GM18519 (cell line): ENCODE results near the gene GUCY2D.

Source experiments
- ATAC-seq: cut with Tn5 transposase; IDR thresholded peaks from one replicate; pipeline ENCODE4 v1.9.1; 2021; ENCODE audit warnings: mild to moderate bottlenecking, moderate library complexity; ENCODE audit not compliant: unreplicated experiment, low FRiP score

GUCY2D gene

DNA sequence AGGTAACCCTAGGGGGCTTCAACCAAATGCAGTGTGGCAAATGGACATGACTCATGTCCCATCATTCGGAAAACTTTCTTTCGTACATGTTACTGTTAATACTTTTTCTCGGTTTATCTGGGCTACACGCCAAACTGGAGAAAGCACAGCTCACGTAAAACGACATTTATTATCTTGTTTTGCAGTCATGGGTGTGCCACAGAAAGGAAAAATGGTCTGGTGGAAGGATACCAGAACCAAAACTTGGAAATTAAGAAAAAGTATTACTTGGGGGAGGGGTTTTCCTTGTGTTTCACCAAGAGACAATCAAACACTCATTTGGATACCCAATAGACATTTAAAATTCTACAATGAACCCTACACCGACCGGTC is 60.0 kb downstream of the GUCY2D start:
- ATAC-seq: no peak

DNA sequence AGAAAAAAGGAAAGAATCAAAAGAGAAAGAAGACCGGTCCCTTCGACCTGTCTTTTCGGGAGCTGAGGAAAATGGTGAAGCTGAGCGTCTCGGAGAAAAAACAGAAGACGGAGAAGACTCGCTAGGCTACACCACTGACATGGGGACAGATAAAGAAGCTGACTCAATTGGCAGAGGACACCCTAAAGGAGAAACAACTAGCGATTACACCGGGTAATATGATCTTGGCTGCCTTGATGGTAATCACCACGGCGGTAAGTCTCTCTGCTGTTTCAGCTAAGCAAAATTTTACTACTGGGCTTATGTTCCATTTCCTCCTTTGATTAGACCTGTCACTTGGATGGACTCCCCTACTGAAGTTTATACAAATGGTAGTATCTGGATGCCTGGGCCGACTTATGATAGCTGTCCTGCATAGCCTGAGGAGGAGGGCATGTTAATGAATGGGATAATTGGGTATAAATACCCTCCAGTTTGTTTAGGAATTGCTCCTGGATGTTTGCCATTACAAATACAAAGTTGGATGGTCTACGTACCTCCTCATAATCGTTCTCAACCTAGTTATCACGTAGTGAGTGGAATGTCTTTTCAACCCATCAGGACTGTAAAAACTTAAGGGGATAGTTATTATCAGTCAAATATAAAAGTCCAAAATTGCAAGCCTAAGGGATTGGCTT is 60.5 kb downstream of the GUCY2D start:
- ATAC-seq: no peak

DNA sequence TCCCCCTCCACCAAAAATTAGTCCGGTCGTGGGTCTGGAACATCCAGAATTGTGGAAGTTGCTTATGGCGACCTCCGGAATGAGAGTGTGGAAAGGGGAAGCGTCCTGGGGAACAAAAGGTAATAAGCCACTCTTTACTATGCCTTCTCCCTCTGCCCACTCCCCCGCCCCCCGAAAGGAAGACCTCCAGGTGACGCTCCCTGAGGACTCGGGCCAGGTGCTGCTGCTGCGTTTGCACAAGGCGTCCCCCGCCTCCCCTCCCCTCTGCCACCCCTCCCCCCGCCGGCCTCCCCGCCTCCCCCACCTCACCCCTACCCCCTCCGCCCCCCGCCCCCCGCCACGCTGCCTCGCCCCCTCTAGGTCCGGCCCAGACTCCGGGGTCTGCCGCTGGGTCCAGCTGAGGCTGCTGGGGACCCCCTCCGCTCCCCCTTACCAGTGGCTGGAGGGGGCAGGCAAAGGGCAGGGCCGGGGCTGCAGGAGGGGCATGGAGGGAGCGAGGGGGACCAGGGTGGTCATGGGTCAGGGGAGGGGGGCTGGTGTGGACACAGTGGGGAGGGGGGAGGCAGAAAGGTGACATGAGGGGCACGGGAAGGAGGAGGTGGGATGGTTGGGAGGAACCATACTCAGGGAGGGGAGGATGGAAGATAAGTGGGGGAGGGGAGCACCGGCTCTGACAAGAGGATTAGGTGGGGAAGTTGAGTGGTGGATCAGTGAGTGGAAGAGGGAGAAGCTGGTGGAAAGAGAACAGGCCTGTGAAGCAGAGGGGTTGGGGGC is 61.5 kb downstream of the GUCY2D start:
- ATAC-seq: no peak

DNA sequence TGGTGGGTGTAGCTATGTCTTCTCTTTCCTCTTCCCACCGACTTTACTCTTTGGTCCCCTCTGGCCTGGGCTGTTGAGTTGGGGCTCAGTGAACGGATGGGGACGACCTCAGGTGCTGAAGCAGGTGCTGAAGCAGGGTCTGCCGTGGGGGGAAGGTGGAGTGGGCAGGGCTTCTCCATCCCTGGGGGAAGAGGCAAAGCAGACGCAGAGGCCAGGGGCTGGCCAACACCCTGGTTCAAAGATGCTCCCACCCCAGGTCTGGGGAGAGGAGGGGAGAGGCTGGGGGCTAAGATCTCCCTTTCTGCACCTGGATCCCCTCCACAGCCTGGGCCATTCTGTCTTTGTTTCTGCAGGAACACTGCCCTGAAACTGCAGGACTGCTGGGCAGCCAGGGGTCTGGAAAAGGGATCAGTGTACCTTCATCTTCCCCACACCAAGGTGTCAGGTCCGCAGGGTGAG is 62.2 kb downstream of the GUCY2D start:
- no peak for ATAC-seq

DNA sequence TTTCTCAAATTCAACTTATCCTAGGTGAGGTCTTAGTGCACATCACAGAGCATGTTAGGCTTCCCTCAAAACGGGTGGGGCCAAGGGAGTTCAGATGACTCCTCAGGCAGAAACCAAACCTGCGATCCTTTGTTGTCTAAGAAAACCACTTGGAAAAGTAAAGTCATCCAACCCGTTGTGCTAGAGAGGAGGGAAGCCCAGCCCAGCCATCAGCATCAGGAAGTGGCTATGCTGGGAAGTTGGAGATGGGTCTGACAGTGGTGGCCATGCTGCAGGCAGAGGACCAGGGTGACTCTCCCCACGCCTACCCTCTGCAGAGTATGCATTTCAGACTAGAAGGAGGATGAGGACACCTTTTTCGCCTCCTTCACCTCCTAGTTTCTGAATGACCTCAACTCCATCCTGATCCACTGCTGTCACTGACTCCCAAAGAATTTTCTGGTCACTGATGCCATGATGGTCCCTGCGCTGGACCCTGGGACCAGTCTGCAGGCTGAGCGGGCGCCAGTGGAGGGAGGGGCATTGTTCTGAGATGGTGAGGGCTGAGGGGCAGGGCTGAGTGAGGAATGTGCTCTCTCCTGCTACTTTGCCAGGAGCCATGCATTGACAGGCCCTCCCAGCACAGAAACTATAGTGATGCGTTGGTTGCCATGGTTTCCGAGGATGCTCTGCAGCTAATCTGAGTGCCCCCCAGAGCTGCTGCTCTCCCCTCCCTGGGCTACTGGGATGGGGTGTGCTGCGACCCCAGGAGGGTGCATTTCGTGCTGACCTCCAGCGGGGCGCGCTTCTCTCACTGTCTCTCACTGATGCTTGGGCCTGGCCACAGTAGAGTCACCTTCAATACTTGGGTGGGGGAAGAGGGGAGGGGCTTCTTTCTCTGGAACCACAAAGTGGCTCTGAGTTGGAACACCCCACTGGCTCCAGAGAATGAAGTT is 64.7 kb downstream of the GUCY2D start:
- ATAC-seq: no peak

DNA sequence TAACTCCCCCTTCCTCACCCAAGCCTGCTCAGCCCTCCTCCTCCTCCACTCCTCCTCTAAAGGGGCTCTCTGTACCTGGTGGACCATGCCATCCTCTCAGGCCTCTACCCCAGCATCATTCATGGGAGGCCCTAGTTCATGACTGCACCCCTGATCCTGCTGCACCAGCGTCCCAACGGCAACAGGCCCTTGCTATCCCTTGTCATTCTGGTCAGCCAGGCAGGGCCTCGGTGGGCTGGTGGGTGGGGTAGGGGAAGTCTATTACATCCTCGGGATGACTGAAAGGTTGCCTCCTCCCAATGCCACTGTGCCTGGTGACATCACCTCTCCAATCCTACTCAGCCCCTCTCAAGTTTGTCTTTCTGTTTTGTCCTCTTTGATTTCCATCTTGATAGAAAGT is 65.4 kb downstream of the GUCY2D start:
- no peak for ATAC-seq

DNA sequence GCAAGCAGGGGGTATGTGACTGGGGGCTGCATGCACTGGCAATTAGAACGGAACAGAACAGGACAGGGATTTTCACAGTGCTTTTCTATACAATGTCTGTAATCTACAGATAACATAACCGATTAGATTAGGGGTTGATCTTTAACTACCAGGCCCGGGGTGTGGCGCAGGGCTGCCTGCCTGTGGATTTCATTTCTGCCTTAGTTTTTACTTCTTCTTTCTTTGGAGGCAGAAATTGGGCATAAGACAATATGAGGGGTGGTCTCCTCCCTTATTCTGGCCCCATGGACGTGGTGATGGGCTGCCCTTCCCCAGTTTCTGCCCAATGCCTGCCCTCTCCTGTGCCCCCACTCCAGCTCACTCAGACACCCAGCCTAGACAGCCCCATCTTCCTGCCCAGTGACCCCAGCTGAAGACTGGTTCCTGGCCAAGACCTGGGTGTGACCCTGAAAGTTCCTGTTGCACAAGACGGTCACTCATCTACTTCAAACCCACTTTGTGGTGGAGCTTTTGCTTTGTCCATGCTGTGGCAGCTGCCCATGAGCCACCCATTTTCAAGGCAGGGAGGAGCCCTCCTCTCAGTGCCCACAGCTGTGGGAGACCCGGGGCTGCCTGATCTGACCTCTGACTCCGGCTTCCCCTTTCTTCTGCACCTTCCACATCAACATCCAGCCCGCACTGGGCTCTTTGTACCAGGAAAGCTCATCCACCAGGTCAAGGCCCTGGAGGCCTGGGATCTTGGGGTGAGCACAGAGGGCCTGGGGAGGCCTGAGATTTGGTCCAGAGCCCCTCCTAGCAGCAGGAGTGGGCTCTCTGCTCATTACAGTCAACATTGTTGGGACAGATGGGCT is 66.5 kb downstream of the GUCY2D start:
- ATAC-seq: no peak

DNA sequence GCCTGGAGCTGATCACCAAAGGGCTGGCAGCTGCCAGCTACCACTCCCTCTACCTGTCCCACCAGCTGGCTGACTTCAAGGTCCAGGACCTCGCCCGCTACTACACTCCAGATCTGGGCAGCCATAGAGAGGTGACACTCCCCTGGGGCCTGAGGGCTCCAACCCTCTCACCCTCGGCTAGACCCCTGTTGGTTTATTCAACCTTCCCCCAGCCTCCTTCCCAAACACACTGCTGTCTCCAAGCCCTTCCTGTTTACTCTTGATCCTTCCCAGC is 67.1 kb downstream of the GUCY2D start:
- ATAC-seq: no peak
